ENCODE measurements around the gene FASTK.

GRCh38 chr7:151047976-151048815 lies 32.4 kb downstream of the FASTK start, which contains the start of gene ASIC3:
- TF ChIP-seq CTCF (IDR thresholded peaks at IDR 0.05): no peak
- TF ChIP-seq POLR2A (IDR thresholded peaks at IDR 0.05): no peak
- no peak for TF ChIP-seq POLR2AphosphoS5 (IDR thresholded peaks at IDR 0.05)
